NCI-H510A (cell line): ENCODE results near the gene DPP6.

Experiments
- DNase-seq: peaks from one replicate; lab custom pipeline; 2025; lab: John Stamatoyannopoulos, UW

Gene DPP6

GRCh38 chr7:154451480-154452457 lies 399.6 kb downstream of the DPP6 start:
- no peak for DNase-seq

GRCh38 chr7:154463794-154464193 lies 411.6 kb downstream of the DPP6 start:
- DNase-seq = no peak

GRCh38 chr7:154469652-154470051 lies 417.5 kb downstream of the DPP6 start:
- no peak for DNase-seq

- DNase-seq = no peak
These were observed 420.1 kb downstream of the DPP6 start for GRCh38 chr7:154472343-154472742.

GRCh38 chr7:154473360-154473759 lies 421.2 kb downstream of the DPP6 start:
- DNase-seq = no peak

GRCh38 chr7:154474903-154475520 lies 422.8 kb downstream of the DPP6 start:
- DNase-seq = no peak

- no peak for DNase-seq
These were observed 423.7 kb downstream of the DPP6 start for GRCh38 chr7:154475864-154476263.

GRCh38 chr7:154480817-154481216 lies 428.6 kb downstream of the DPP6 start:
- DNase-seq = no peak

GRCh38 chr7:154482863-154483262 lies 430.7 kb downstream of the DPP6 start:
- no peak for DNase-seq

- DNase-seq = no peak
These were observed 432.2 kb downstream of the DPP6 start for GRCh38 chr7:154484406-154484805.

GRCh38 chr7:154484943-154485342 lies 432.7 kb downstream of the DPP6 start:
- DNase-seq = no peak

GRCh38 chr7:154489897-154490296 lies 437.7 kb downstream of the DPP6 start:
- no peak for DNase-seq

- DNase-seq = no peak
These were observed 441.4 kb downstream of the DPP6 start for GRCh38 chr7:154493594-154493993.

- no peak for DNase-seq
These were observed 445.6 kb downstream of the DPP6 start for GRCh38 chr7:154497751-154498150.

- no peak for DNase-seq
These were observed 451.9 kb downstream of the DPP6 start for GRCh38 chr7:154503962-154504550.

GRCh38 chr7:154504918-154505317 lies 452.7 kb downstream of the DPP6 start:
- no peak for DNase-seq

- no peak for DNase-seq
These were observed 453.2 kb downstream of the DPP6 start for GRCh38 chr7:154505362-154505761.

GRCh38 chr7:154509192-154509591 lies 457.0 kb downstream of the DPP6 start:
- DNase-seq = no peak

GRCh38 chr7:154512121-154512833 lies 460.1 kb downstream of the DPP6 start:
- no peak for DNase-seq

GRCh38 chr7:154517768-154518167 lies 465.6 kb downstream of the DPP6 start:
- no peak for DNase-seq

- DNase-seq = no peak
These were observed 467.0 kb downstream of the DPP6 start for GRCh38 chr7:154519229-154519628.

- DNase-seq = no peak
These were observed 477.9 kb downstream of the DPP6 start for GRCh38 chr7:154530136-154530535.
